ENCODE results near the gene SIDT1.
A peak's percentile ranks its signal among the peaks of the same experiment; 100 is the strongest.

Gene SIDT1

DNA sequence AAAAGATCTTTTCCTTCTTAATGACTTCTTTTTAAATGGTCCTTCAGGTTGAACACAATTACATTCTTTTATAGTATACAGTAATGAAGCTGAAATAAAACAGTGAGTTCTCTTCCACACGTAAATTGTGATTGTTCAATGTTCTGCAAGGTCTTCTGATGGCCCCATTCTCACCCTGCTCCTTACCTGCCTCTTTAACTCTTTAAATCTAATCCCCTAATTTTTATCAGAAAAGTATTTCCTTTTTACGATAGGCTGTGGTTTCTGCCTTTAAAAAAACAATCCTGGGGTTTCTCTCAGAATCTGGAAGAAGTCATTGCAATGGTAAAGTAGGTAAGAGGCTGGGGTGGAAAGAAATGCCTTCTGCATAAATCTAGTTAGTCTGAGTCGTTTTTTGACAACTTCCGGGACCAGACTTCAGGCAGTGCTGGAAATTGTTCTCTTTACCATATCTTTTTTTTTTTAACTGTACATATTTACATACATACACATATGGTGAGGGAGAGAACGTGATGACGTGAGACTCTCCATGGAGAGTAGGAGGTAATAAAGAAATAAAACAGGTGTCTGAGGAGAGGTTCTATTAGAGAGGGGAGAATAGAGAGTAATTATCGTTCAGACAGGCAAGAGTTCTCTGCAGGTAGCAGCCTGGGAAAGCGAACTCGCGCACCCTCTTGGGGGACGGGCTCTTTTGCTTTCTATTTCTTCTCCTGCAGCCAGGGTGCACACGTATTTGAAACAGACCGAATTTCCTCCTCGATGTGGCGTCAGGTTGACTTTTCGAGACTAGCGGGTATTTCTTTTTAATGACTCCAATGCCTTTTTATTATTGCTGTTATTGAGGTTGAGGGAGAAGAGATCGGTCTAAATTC lies at the start of gene SIDT1:
Gene SIDT1 (plus strand): TSS at position 730 of the 872 bp plus-strand sequence. CDS start 467 bp downstream, outside the sequence.
- no peaks in the 10 kb centered on the region for H3K36me3 ChIP-seq
- peak within 1 kb of the TSS; percentile 40 for H3K4me3 ChIP-seq (ENCODE audit: low read depth, low read length)
- no peaks in the 10 kb centered on the region for H3K9me3 ChIP-seq (ENCODE audit: severe bottlenecking)
- peaks cover 49% of the 10 kb centered on the region for H3K27me3 ChIP-seq (ENCODE audit: insufficient read depth, low read depth, severe bottlenecking)
- H3K27ac ChIP-seq = no peak within 1 kb of the TSS
- TF ChIP-seq, protein P1, sequence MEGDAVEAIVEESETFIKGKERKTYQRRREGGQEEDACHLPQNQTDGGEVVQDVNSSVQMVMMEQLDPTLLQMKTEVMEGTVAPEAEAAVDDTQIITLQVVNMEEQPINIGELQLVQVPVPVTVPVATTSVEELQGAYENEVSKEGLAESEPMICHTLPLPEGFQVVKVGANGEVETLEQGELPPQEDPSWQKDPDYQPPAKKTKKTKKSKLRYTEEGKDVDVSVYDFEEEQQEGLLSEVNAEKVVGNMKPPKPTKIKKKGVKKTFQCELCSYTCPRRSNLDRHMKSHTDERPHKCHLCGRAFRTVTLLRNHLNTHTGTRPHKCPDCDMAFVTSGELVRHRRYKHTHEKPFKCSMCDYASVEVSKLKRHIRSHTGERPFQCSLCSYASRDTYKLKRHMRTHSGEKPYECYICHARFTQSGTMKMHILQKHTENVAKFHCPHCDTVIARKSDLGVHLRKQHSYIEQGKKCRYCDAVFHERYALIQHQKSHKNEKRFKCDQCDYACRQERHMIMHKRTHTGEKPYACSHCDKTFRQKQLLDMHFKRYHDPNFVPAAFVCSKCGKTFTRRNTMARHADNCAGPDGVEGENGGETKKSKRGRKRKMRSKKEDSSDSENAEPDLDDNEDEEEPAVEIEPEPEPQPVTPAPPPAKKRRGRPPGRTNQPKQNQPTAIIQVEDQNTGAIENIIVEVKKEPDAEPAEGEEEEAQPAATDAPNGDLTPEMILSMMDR (IDR thresholded peaks at IDR 0.05; ENCODE audit: low read depth, low read length) = no peak
- DNase-seq = no peak

DNA sequence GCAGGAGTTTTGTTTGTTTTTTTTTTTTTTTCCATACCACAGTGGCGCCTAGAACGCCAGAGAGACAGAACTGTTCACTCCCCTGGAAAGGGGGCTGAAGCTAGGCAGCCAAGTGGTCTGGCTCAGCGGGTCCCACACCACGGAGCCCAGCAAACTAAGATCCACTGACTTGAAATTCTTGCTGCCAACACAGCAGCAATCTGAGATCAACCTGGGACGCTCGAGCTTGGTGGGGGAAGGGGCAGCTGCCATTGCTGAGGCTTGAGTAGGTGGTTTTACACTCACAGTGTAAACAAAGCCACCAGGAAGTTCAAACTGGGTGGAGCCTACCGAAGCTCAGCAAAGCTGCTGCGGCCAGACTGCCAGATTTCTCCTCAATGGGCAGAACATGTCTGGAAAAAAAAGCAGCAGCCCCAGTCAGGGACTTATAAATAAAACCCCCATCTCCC lies 47.2 kb upstream of the SIDT1 start:
- no peak overlapping the region for H3K4me3 ChIP-seq (ENCODE audit: low read depth, low read length)
- DNase-seq = no peak
- no peaks in the 10 kb centered on the region for H3K27me3 ChIP-seq (ENCODE audit: insufficient read depth, low read depth, severe bottlenecking)
- TF ChIP-seq, protein P1 (IDR thresholded peaks at IDR 0.05; ENCODE audit: low read depth, low read length) = no peak
- H3K36me3 ChIP-seq = peaks cover 2% of the 10 kb centered on the region; the same call in 1 of the 2 replicates
- no peaks in the 10 kb centered on the region for H3K9me3 ChIP-seq (ENCODE audit: severe bottlenecking)
- H3K27ac ChIP-seq = no peak overlapping the region

DNA sequence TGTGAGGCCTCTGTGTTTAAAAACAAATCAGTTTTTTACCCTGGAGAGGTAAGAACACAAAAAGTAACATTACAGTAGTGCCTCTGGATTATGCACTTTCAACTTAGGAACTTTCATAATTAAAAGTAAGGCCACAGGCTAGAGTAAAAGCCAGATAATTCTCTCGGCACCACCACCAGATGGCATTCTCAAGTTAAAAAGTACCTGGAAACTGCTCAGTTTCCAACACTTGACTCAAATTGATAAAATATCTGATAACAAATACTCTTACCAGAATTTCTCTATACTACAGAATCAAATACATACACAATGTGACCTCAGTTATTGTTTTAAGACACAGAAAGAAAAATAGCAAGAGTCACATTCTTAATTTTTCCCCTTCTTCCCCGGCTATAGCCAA lies 37.3 kb upstream of the SIDT1 start:
- peak; percentile 16 for DNase-seq
- peaks cover 11% of the 10 kb centered on the region; the same call in 1 of the 2 replicates for H3K36me3 ChIP-seq
- no peak overlapping the region for H3K4me3 ChIP-seq (ENCODE audit: low read depth, low read length)

DNA sequence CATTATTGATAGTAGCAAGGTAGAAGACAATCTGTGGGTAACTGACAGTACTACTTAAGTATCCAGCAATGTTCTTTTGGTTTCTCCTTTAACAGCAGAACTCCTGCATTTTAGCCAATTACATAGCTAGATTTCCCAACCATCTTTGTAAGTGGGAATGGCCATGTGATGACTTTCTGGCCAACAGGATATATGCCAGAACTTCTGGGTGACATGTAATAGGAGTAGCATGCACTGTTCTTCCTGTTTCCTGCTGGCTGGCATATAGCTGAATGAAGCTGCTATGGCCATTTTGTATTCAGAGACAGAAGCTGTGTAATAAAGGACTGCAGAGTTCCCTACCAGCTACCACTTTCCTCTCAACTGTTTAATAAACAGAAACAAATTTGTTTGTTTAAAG lies 35.4 kb upstream of the SIDT1 start:
- Histone ChIP-seq H3K9me3 (ENCODE audit: severe bottlenecking) (no peaks in the 10 kb centered on the region), H3K27ac (no peak overlapping the region), H3K27me3 (ENCODE audit: insufficient read depth, low read depth, severe bottlenecking) (no peaks in the 10 kb centered on the region), H3K36me3 (peaks cover 11% of the 10 kb centered on the region), H3K4me3 (ENCODE audit: low read depth, low read length) (no peak overlapping the region)
- DNase-seq = no peak
- TF ChIP-seq, protein P1 (IDR thresholded peaks at IDR 0.05; ENCODE audit: low read depth, low read length) = no peak

More for the DNA sequence above, 37.3 kb upstream of the SIDT1 start:
- TF ChIP-seq, protein P1 (IDR thresholded peaks at IDR 0.05; ENCODE audit: low read depth, low read length) = peak; percentile 25; the same call in 1 of the 2 replicates
- Histone ChIP-seq H3K27me3 (ENCODE audit: insufficient read depth, low read depth, severe bottlenecking) (no peaks in the 10 kb centered on the region), H3K27ac (no peak overlapping the region), H3K9me3 (ENCODE audit: severe bottlenecking) (no peaks in the 10 kb centered on the region)

DNA sequence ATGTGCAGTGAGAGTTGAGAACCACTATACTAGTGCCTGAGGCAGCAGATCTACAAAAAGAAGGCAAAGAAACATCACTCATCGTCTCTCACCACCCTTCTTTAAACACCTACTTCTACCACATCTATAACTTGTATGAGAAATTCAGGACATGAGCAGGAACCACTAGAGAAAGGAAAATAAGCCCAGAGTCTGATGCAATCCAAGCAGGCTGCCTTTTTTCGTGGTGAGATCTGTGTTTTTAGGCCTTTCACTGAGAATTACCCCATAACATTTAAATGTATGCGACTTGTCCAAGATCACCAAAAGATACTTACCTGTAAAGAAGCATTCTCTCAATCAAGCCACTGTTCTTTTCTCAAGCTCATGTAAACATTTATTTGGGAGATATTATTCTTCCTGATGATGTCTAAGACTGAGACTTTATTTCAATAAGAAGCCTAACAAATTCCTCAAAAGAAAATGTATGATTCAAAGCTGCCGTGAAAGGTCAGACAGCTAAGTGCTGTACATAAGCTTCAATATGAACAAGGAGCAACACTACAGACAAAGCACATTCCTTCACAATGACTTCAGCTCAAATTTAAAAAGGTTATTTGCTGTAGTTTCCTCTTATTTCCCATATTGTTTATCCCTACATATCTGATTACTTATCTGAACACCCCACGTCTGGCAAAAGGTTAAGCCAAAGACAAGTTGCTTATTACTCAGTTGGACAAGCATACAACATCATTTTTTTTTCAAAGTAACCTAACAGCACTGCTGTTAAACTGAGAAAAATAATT lies 33.9 kb upstream of the SIDT1 start:
- Histone ChIP-seq H3K27ac (no peak overlapping the region), H3K36me3 (peaks cover 7% of the 10 kb centered on the region), H3K9me3 (ENCODE audit: severe bottlenecking) (no peaks in the 10 kb centered on the region), H3K4me3 (ENCODE audit: low read depth, low read length) (no peak overlapping the region), H3K27me3 (ENCODE audit: insufficient read depth, low read depth, severe bottlenecking) (no peaks in the 10 kb centered on the region)
- DNase-seq = no peak
- TF ChIP-seq, protein P1 (IDR thresholded peaks at IDR 0.05; ENCODE audit: low read depth, low read length) = no peak

All from WERI-Rb-1 (cell line).